Endothelial cell of umbilical vein (primary cell): Measurements from ENCODE around the gene GDPD4. TPM values are rescaled to one million over a fixed set of nuclear protein-coding genes. Genes with fewer than 3 reads are reported as not detected.

ENCODE experiments used
- BruUV-seq: library from RNA; stranded (reverse); fragments of 400-500 nt; replicated peaks from 2 replicates; lab custom pipeline; 2021; lab: Mats Ljungman, UMichigan
- CTCF ChIA-PET: fragments of 300-600, 350-600 bp; sonication (Branson Sonifier 250); formaldehyde crosslinking; loops from one replicate; lab custom pipeline; 2021; ENCODE audit warnings: antibody characterized with exemption, inconsistent platforms; lab: Charles Lee
- POLR2A ChIA-PET: fragments of 300-600, 350-600 bp; sonication (Branson Sonifier 250); formaldehyde crosslinking; loops from one replicate; lab custom pipeline; 2021; ENCODE audit warnings: antibody characterized with exemption, inconsistent platforms; lab: Charles Lee
- DNase-seq: peaks from one replicate; pipeline ENCODE4 v3.0.0-alpha.2; 2011; ENCODE audit warnings: low read depth, low spot score
- FAIRE-seq: peaks from 2 replicates; lab custom pipeline; 2011; peaks lifted over from hg19 to GRCh38; lab: Jason Lieb, UNC
- H2AFZ ChIP-seq: 2 replicates; pipeline ENCODE4 v1.6.0; 2012; ENCODE audit warnings: low read depth, low read length, control low read depth, inconsistent platforms
- H3K27ac ChIP-seq: 2 replicates; pipeline ENCODE4 v1.5.1; 2011; ENCODE audit warnings: low read depth, mild to moderate bottlenecking, control low read depth, low read length, moderate library complexity; ENCODE audit not compliant: insufficient read depth
- H3K27me3 ChIP-seq, 2 experiments: 2 replicates each; pipeline versions ENCODE4 v1.6.0 to v1.6.1; 2011; ENCODE audit warnings: low read length in 2 of 2, mixed read lengths in 1 of 2; ENCODE audit not compliant: control insufficient read depth in 2 of 2, insufficient read depth in 2 of 2
- H3K36me3 ChIP-seq, 2 experiments: 2 replicates in 1 of 2; 3 replicates in 1 of 2; pipeline ENCODE4 v1.5.1; 2011; ENCODE audit warnings: low read length in 2 of 2, mild to moderate bottlenecking in 1 of 2, moderate library complexity in 1 of 2; ENCODE audit not compliant: control insufficient read depth in 2 of 2, insufficient read depth in 2 of 2; ENCODE audit errors: extremely low read depth in 1 of 2
- H3K4me1 ChIP-seq: 3 replicates; pipeline ENCODE4 v1.5.1; 2011; ENCODE audit warnings: mild to moderate bottlenecking, low read length; ENCODE audit not compliant: control insufficient read depth, insufficient read depth; ENCODE audit errors: extremely low read depth
- H3K4me2 ChIP-seq: 2 replicates; pipeline ENCODE4 v1.6.1; 2011; ENCODE audit warnings: low read length, control low read depth, mixed read lengths; ENCODE audit not compliant: insufficient read depth
- H3K4me3 ChIP-seq, 3 experiments: fragments of 200-600 bp in 1 of 3; sonication (generic), shearing (Covaris generic) in 1 of 3; replicated peaks in 1 of 3; 2 replicates each; pipeline ENCODE4 v1.5.1; 2011 to 2016; ENCODE audit warnings: control low read depth in 3 of 3, low read length in 3 of 3, mild to moderate bottlenecking in 2 of 3, inconsistent platforms in 1 of 3, low read depth in 1 of 3, moderate library complexity in 1 of 3; ENCODE audit not compliant: insufficient read depth in 1 of 3
- H3K79me2 ChIP-seq: 2 replicates; pipeline ENCODE4 v1.6.0; 2012; ENCODE audit warnings: low read length, inconsistent platforms; ENCODE audit not compliant: control insufficient read depth, insufficient read depth
- H3K9ac ChIP-seq: replicated peaks from 2 replicates; pipeline ENCODE3; 2011; ENCODE audit warnings: low read length, control low read depth; ENCODE audit not compliant: insufficient read depth; ENCODE audit errors: extremely low read depth
- H3K9me1 ChIP-seq: replicated peaks from 3 replicates; pipeline ENCODE4 v1.6.0; 2011; ENCODE audit warnings: mild to moderate bottlenecking, low read length; ENCODE audit not compliant: control insufficient read depth, insufficient read depth; ENCODE audit errors: extremely low read depth
- H3K9me3 ChIP-seq: replicated peaks from 2 replicates; pipeline ENCODE4 v1.5.1; 2012; ENCODE audit warnings: low read length, inconsistent platforms; ENCODE audit not compliant: control insufficient read depth, insufficient read depth
- H4K20me1 ChIP-seq: replicated peaks from 2 replicates; pipeline ENCODE3; 2011; ENCODE audit warnings: mild to moderate bottlenecking, low read length; ENCODE audit not compliant: control insufficient read depth, insufficient read depth; ENCODE audit errors: extremely low read depth
- CTCF ChIP-seq, 2 donors: IDR thresholded peaks; 1 replicate in 1 of 2; 2 replicates in 1 of 2; pipeline ENCODE4 v1.5.1; 2011; ENCODE audit warnings: low read length in 2 of 2, mild to moderate bottlenecking in 2 of 2, moderate library complexity in 2 of 2, control low read depth in 1 of 2, inconsistent platforms in 1 of 2, low read depth in 1 of 2; ENCODE audit not compliant: insufficient read depth in 1 of 2; ENCODE audit errors: extremely low read depth in 1 of 2
- EZH2 ChIP-seq: IDR thresholded peaks from 2 replicates; pipeline ENCODE4 v1.6.1; 2012; ENCODE audit warnings: borderline replicate concordance, low read depth, mild to moderate bottlenecking, moderate library complexity, low read length, inconsistent platforms; ENCODE audit not compliant: severe bottlenecking
- FOS ChIP-seq: IDR thresholded peaks from 2 replicates; pipeline ENCODE4 v1.6.1; 2011; ENCODE audit warnings: mild to moderate bottlenecking, low read length, moderate library complexity, borderline replicate concordance; ENCODE audit not compliant: insufficient read depth
- GATA2 ChIP-seq: IDR thresholded peaks from 2 replicates; pipeline ENCODE4 v1.7.0; 2011; ENCODE audit warnings: low read depth, mild to moderate bottlenecking, moderate library complexity, mixed read lengths, low read length; ENCODE audit not compliant: insufficient read length, insufficient read depth
- JUN ChIP-seq: IDR thresholded peaks from 2 replicates; pipeline ENCODE4 v1.6.1; 2011; ENCODE audit warnings: borderline replicate concordance, low read depth; ENCODE audit not compliant: insufficient read length, insufficient read depth
- MAX ChIP-seq: IDR thresholded peaks from 2 replicates; pipeline ENCODE4 v1.6.1; 2011; ENCODE audit not compliant: insufficient read depth, insufficient read length
- MYC ChIP-seq: IDR thresholded peaks from one replicate; pipeline ENCODE4 v1.6.1; 2011; ENCODE audit warnings: mild to moderate bottlenecking, low read depth, low read length
- POLR2A ChIP-seq: IDR thresholded peaks from 2 replicates; pipeline ENCODE4 v1.6.1; 2012; ENCODE audit warnings: low read depth, mild to moderate bottlenecking, control low read depth, low read length
- POLR2AphosphoS5 ChIP-seq: IDR thresholded peaks from 2 replicates; pipeline ENCODE4 v1.6.1; 2012; ENCODE audit warnings: low read depth, mild to moderate bottlenecking, control low read depth, low read length, moderate library complexity; ENCODE audit not compliant: insufficient read depth
- dilution Hi-C: fragments of 300-500 bp; cut with MboI; formaldehyde crosslinking; loops from one replicate; pipeline ENCODE4 v1.15.0; 2019; ENCODE audit warnings: low sequenced_read_pairs; ENCODE audit not compliant: extremely low pct_ligation_motif_present
- intact Hi-C: fragments of 100-400 bp; cut with micrococcal nuclease; formaldehyde crosslinking; loops from one replicate; pipeline ENCODE4 v1.10.0; 2022
- polyA plus RNA-seq, 4 experiments: library from polyadenylated mRNA; depleted of rRNA in 3 of 4; stranded (reverse) in 3 of 4; unstranded in 1 of 4; fragments of >200 nt; gene quantifications; 2 replicates each; pipeline versions ENCODE4 v1.2.1 to v1.2.3, GENCODE V29; 2011 to 2012; ENCODE audit warnings: missing spikeins in 1 of 4
- total RNA-seq: library from RNA; stranded (reverse); gene quantifications from 2 replicates; pipeline ENCODE4 v1.2.3, GENCODE V29; 2021

Gene GDPD4
- total and polyA plus RNA-seq, 2 donors (not counting 3 experiments of a cell fraction or from before 2014, with no cell fraction given), result not detected

GRCh38 chr11:77183431-77183984 is 118.0 kb downstream of the GDPD4 start:
- intact Hi-C loops, result no loop called here
- dilution Hi-C loops, result no loop called here
- no peaks in the 10 kb centered on the region for H3K4me1 ChIP-seq
- no peak overlapping the region for H3K27ac ChIP-seq
- H4K20me1 ChIP-seq, result no peaks in the 10 kb centered on the region
- TF ChIP-seq CTCF (IDR thresholded peaks at IDR 0.05; ENCODE audit: extremely low read depth in 1 of 2, insufficient read depth in 1 of 2, low read depth in 1 of 2, low read length in 2 of 2) (no peak), MYC (no peak), GATA2 (no peak), POLR2AphosphoS5 (no peak), MAX (no peak), JUN (no peak), EZH2 (no peak), FOS (no peak), POLR2A (no peak)
- no peak overlapping the region for H3K4me3 ChIP-seq
- DNase-seq (no peak), FAIRE-seq (no peak)
- BruUV-seq, result no TSS peak
- no peak overlapping the region for H3K4me2 ChIP-seq
- H2AFZ ChIP-seq, result no peak overlapping the region
- POLR2A ChIA-PET, result no interaction called here
- H3K36me3 ChIP-seq, result no peaks in the 10 kb centered on the region
- no peaks in the 10 kb centered on the region for H3K27me3 ChIP-seq
- no peak overlapping the region for H3K9ac ChIP-seq
- no peaks in the 10 kb centered on the region for H3K9me3 ChIP-seq
- H3K9me1 ChIP-seq, result no peaks in the 10 kb centered on the region
- CTCF ChIA-PET, result interaction anchor here (1.2 to 2.8 kb wide), 3 partner anchors 12 to 56 kb away, joined by 3 to 22 read pairs (median 5); partner anchors contain the start of gene MYO7A
- no peaks in the 10 kb centered on the region for H3K79me2 ChIP-seq
